HG03432 (cell line): ENCODE results near the gene MOGAT3.
"Not testable (repeated sequence)": the region's sequence is repeated elsewhere in the genome, so short reads cannot be mapped to it uniquely, and the experiment has no call there.

Experiments
- ATAC-seq: cut with Tn5 transposase; IDR thresholded peaks from one replicate; pipeline ENCODE4 v1.9.1; 2021; ENCODE audit warnings: mild to moderate bottlenecking, moderate library complexity; ENCODE audit not compliant: unreplicated experiment

MOGAT3 gene

DNA sequence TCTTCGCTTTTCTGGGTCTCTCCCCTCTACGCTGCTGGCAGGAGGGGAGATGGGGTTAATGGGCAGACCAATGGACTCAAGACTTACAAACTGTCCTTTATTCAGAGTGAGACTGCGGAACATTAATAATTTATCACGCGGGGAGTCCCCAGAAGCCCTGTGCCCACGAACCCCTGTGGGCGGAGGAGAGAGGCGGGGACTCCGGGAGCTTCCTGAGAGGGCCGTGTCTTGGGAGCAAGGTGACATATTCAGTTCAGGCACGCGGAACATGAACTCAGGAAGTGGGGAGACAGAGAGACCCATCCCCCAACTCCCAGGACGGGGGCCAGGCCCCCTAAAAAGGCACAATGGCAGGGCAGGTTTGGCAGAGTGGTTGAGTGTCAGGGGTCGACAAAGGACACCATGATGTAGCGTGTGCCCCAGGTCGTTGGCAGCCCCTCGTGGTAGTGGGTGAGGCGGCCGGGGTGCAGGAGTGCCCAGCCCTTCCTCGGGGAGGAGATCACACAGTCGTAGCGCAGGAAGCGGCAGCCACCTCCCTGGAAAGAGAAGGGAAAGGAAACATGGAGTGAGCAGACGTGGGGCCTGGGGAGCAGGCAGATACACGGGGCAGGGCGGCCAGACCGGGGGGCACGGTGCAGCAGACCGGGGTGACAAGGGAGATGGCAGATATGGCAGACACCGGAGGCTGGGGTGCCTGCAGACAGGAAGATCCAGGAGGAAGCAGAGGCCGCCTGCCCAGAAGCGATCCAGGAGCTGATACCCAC is 5.2 kb upstream of the MOGAT3 start:
- no peak for ATAC-seq

DNA sequence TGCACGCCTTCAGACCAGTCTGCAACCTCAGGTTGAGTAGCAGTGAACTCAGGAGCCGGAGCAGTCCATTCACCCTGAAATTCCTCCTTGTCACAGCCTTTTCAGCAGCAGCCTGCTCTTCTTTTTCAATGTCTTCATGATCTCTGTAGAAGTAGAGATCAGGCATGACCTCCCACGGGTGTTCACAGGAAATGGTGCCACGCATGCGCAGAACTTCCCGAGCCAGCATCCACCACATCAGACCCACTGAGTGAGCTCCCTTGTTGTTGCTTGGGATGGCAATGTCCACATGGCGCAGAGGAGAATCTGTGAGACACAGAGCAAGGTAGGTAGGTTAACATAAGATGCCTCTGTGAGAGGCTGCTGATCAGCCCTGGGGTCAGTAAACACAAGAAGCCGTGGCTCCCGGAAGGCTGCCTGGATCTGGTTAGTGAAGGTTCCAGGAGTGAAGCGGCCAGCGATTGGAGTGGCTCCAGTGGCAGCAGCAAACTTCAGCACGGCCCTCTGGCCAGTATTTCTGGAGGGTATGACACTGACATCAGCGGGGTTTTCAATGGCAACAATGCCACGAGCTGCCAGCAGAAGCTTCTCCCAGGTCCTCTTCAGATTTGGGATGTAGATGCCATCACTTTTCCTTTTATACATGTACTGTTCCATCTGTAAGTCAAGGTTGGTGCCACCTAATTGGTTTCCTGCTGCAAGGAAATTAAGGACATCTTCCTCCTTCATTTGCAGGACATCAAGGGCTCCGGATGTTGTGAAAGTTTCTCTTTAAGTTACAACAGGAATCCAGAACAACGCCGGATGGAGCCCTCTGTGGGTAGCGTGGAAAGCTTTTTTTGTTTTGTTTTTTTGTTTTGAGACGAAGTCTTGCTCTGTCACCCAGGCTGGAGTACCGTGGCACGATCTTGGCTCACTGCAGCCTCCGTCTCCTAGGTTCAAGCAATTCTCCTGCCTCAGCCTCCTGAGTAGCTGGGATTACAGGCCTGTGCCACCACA is 3.2 kb upstream of the MOGAT3 start:
- not testable (repeated sequence) for ATAC-seq

DNA sequence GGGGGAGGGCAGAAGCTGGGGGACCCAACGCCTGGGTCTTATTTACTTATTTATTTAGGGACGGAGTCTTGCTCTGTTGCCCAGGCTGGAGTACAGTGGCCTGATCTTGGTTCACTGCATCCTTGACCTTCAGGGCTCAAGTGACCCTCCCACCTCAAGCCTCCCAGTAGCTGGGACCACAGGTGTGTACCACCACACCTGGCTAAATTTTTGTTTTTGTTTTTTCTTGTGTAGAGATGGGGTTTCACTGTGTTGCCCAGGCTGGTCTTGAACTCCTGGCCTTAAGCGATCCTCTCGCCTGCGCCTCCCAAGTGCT is 1.7 kb upstream of the MOGAT3 start:
- ATAC-seq = no peak

DNA sequence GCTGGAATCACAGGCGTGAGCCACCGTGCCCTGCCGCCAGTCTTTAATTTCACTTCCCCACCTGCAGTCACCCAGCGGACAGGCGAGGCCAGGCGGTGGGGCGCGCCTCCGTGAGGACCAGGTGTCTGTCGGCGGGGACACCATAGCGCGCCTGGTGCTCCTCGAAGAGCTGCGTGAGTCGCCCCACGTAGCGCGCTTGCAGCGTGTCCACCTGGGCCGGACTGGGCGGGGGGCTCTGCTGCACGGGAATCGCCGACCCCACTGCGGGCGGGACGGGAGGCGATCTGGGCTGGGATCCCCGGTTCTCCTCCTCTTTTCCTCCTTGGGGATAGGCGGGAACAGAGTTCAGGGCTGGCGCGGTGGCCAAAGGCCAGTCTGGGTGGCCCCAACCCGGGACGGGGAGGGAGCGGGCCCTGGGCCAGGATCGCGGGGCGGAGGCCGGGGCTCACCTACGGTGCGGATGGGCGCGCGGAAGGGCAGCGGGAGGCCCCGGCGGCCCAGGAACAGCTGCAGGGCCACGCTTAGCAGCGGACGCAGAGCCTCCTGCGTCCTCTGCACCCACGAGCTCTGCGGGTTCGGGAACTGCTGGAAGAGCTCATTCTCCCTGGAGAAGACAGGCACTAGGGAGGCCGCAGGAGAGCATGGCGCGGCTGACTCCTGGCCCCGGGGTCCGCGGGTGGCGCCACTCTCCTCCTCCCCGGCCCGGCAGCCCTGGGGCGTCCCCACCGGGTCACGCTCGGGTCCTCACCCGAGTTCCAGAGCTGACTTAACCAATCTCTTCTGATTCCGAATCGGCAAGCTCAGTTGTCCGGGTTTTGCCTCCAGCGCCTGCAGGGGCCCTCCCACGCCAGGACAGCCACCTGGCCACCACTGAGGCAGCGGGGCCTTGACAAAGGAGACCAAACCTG is 1.1 kb upstream of the MOGAT3 start:
- no peak for ATAC-seq

DNA sequence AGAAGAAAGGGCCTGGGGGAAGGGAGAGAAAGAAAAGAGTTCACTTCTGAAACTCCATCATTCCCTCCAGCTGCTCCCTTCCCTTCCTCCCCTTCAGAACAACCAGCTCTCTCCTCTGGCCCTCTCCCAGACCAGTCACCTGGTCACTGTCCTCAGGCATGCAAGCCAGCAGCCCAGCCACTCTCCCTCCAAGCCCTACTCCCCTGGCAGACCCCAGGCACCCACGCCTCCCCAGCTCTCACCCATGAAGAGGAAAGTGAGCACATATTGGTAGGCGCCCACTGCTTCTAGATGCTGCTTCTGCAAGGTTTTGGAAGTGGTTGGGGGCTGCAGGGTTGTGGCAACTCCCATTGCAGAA is 353 bp downstream of the MOGAT3 start:
- no peak for ATAC-seq

DNA sequence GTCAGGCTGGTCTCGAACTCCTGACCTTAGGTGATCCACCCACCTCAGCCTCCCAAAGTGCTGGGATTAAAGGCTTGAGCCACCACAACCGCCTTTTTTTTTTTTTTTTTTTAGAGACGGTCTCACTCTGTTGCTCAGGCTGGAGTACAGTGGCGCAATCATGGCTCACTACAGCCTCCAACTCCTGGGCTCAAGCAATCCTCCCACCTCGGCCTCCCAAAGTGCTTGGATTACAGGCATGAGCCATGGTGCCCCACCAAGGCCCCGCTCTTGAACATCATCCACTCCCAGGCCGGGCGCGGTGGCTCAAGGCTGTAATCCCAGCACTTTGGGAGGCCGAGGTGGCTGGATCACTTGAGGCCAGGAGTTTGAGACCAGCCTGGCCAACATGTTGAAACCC is 1.3 kb downstream of the MOGAT3 start:
- not testable (repeated sequence) for ATAC-seq

DNA sequence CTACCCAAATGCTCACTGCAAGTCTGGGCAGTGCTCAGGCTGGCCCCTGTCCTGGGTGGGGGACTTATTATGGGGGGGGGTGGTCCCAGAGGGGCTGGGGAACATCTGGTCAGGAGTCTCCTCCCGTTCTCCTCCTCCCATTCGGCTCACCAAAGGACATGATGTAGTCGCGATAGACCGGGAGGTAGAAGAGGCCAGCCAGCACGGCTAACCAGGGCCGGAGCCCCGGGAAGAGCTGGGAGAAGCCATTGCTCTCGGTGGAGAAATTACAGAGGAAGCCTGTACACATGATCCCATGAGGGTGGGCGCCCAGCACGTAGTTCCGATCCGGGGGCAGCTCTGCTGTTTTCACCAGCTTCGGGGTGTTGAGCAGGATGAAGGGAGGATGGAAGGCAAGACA is 2.4 kb downstream of the MOGAT3 start:
- no peak for ATAC-seq

DNA sequence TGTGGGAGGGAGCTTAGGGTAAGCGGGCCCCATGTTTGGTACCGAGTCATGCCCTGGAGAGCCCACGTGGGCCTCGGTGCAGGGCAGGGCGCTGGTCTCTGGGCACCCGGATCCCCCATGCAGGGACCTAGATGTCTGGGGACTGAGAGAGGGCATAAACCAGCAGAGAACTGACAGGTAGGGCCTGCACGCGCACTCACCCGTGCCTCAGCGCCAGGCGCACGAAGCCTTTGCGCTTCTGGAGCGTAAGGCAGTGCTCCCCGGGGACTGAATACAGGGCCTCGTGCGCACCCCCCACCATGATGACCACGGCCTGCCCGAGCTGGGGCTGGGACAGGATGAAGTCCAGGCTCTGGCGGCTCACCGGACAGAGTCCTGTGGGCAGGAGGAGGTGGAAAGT is 2.8 kb downstream of the MOGAT3 start:
- no peak for ATAC-seq

DNA sequence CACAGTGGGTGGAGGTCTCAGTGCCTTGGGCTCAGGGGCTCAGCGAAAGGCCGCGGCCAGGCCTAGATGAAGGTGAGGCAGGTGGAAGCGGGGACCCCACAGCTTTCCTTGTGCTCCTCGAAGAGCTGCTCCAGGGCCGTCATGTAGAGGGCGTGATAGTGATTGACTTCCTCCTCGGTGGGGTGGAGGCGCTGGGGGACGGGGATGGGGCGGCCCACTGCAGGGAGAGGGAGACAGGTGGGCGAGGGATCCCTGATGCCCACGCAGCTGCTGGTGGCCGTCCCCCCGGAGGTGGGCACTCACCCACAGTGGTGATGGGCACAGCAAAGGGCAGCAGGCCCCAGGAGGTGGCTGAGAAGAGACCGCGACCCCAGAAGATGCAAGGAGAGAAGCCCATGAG is 5.0 kb downstream of the MOGAT3 start:
- no peak for ATAC-seq

DNA sequence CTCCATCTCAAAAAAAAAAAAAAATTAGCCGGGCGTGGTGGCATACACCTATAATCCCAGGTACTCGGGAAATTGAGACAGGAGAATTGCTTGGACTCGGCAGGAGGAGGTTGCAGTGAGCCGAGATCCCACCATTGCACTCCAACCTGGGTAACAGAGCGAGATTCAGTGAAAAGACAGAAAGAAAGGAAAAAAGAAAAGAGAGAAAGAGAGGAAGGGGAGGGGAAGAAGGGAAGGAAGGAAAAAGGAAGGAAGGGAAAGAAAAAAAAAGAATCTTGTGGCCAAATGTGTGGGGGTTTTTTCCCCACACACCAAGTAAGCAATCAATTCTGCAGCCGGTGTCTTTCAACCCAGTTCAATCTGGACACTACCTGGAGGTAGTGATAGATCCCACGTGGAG is 11.7 kb downstream of the MOGAT3 start:
- no peak for ATAC-seq

DNA sequence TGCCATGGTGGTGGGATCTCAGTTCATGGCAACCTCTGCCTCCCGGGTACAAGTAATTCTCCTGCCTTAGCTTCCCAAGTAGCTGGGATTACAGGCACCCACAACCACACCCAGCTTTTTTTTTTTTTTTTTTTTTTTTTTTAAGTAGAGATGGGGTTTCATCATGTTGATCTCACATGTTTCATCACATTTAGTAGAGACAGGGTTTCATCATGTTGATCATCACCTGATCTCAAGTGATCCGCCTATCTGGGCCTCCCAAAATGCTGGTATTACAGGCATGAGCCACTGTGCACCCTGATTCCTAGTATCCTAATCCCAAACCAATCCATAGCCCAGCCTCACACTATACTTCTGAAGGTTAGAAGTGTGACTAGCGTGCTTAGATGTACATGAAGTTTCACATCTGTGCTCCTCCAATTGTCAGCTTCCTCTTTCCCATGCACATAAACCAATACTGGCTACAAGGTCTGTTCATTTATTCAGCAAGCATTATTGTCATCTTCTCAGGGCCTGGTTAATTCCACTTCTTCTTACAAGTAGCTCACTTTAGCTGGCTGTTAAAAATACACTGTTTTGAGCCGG is 13.9 kb downstream of the MOGAT3 start:
- no peak for ATAC-seq

DNA sequence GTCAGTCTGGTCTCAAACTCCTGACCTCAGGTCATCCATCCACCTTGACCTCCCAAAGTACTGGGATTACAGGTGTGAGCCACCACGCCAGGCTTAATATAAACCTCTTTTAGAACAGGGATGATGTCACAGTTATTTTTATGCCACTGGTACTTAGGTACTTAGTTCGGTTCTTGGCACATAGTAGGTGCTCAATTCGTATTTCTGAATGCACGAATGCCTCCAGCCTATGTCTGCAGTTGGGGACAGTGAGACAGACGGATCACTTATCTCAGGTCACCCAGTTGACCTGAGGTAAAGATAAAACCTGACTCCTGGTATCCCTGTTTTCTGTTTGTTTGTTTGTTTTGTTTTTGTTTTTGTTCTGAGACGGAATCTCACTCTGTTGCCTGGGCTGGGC is 14.6 kb downstream of the MOGAT3 start:
- ATAC-seq = no peak

DNA sequence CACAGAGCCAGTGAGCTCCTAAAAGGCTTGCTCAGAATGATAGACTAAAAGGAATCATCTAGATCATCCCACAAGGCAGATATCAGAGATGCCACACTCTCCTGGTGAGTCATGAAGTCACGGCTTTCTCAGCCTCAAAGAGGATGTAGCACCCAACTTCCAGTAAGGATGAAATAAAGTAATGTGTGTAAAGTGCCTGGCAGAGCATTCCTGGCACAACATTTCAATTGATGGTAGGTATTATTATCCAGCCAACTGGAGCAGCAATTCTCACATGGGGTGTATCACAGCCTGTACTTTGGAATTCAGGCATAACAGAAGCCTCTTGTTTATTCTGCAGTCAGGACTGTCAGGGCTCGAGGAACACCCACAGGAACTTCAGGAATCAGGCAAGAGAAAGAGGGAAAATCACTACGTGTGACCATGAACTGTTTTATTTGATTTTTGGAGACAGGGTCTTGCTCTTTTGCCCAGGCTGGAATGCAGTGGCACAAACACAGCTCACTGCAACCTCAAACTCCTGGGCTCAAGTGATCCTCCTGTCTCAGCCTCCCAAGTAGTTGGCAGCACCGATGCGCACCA is 15.5 kb downstream of the MOGAT3 start:
- no peak for ATAC-seq

DNA sequence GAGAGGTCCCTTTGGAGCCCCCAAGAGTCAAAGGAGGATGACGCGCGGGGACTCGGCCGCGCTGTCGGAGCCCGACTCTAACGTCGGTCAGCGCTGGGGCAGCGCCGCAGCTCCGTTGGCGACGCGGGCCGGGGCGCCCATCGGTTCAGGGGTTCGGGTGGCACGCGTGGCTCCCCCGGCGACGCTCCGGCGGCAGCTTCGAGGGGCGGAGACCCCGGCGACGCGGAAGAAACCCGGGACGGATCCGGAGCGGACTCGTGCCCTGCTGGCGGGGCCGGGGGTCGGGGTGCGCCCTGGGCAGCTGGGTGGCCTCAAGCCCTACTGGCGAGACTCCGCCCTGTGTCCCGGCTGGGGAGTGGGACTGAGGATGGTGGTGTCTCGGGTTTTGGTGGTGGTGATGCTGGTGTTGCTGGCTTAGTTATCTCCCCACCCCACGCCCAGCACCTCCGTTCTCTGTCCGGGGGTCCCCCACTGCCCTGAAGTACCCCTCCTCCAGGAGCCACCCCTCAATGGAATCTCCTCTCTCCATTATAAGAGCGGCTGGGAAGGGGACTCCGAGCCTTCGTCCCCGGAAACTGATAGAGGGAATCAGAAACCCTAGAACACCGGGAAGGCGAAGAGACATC is 20.6 kb downstream of the MOGAT3 start, which contains the start of gene NAT16:
TSS of gene NAT16 (minus strand) at position 164 of the 626 bp plus-strand sequence. CDS start 5,486 bp downstream, outside the sequence.
- no peak for ATAC-seq

DNA sequence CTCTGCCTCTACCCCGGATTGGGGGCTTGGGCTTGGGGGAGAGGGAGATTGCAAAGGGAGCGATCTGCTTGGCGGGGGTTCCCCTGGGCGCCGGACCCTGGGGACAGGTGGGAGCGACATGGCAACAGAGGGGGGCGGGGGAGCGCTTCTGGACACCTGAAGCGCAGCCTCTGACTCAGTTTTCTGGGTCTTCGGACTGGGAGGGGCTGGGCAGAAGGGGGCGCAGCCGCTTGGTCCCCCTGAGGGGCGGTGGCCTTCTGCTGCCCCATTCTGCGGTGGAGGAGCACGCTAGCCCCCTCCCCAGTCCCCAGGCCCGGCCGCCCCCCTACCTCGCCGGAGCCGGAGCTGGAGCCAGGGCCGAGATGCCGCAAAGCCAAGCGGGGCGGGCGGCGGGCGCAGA is 21.1 kb downstream of the MOGAT3 start:
- no peak for ATAC-seq

DNA sequence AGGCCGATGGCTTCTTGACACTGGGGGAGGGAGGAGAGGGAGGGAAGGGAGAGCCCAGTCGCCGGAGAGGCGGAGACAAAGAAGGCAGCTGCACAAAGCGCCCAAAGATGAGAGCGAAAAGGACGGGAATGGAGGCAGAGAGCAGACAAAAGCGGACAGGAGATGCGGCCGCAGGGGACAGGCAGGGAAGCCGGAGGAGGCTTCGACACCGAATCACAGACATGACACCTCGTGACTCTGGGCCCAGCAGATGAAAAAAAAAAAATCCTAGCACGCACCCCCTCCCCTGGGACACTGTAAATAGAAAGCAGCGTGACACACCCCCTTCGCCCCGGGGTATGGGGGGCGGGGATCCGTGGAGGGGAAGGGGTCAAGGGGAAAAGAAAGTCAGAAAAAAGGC is 21.7 kb downstream of the MOGAT3 start:
- no peak for ATAC-seq

DNA sequence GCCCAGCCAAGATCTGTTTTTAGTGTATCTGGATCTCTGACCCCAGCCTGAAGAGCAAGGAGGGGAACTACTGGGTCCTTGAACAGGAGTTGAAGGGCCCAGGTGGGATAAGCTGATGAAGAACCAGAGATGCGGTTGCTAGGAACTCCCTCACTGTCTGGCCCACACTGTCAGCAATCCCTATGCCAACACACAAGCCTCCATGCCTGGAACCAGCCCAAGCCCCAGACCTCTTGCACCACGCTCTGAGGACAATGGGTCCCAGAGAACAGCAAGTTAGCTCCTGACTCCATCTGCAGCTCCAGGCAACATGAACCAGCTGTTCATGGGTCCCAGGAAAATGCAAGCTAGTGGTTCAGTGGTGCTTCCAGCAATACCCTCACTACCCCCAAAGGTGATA is 23.2 kb downstream of the MOGAT3 start:
- ATAC-seq = no peak

DNA sequence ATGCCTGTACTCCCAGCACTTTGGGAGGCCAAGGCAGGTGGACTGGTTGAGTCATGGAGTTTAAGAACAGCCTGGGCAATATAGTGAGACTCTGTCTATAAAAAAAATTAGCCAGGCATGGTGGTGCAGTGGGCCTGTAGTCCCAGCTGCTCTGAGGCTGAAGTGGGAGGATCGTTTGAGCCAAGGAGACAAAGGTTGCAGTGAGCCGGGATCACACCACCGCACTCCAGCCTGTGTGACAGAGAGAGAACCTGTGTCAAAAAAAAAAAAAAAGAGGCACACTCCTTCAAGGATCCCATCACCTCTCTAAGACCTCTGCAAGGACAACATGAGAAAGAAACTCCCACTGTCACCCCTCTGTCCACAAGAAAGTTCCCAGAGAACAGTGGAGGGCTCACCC is 25.2 kb downstream of the MOGAT3 start:
- ATAC-seq = no peak

DNA sequence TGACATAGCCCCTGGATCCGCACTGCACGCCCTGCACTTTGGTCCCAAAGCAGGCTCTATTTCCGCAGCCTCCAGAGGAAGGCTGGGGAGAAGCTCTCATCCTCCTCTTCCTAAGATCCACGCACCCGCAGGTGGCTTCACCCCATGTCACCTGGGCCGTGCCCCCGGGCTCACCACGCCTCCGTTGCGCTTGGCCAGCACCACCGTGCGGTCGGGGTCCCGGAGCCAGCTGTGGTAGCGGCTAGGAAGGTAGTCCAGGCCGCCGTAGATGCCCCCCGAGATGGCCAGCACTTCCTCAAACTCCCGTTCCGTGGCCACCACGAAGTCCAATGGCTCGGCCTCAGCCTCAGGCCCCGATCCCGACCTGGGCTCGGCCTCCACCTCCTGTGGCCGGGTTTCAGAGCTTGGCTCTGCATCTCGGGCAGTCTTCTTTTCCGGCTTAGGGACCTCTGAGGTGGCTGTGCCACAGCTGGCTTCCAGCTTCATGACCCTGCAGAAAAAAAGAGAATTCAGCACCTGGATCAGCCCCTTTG is 26.4 kb downstream of the MOGAT3 start:
- ATAC-seq = no peak
